Mesothelial cell of epicardium (in vitro differentiated cells): Measurements from ENCODE around the gene ELF2. TPM values are rescaled to one million over a fixed set of nuclear protein-coding genes. Genes with fewer than 3 reads are reported as not detected.
"Not testable (repeated sequence)": the region's sequence is repeated elsewhere in the genome, so short reads cannot be mapped to it uniquely, and the experiment has no call there.

Source experiments
- DNase-seq, 2 experiments: peaks; one replicate each; pipeline ENCODE4 v3.0.0; 2021; ENCODE audit warnings: low spot score in 2 of 2; ENCODE audit not compliant: unreplicated experiment in 2 of 2
- H3K27ac Mint-ChIP-seq: 2 replicates; pipeline ENCODE4 v1.8.0; 2021; ENCODE audit warnings: mixed read lengths
- H3K27me3 Mint-ChIP-seq: 2 replicates; pipeline ENCODE4 v1.8.0; 2021; ENCODE audit warnings: low read depth, mixed read lengths
- H3K36me3 Mint-ChIP-seq: 2 replicates; pipeline ENCODE4 v1.8.0; 2021; ENCODE audit warnings: mixed read lengths
- H3K4me1 Mint-ChIP-seq: 2 replicates; pipeline ENCODE4 v1.8.0; 2021; ENCODE audit warnings: mixed read lengths
- H3K4me3 Mint-ChIP-seq: 2 replicates; pipeline ENCODE4 v1.8.0; 2021; ENCODE audit warnings: mild to moderate bottlenecking, moderate library complexity, mixed read lengths
- H3K9me3 Mint-ChIP-seq: 2 replicates; pipeline ENCODE4 v1.8.0; 2021; ENCODE audit warnings: mixed read lengths
- CTCF ChIP-seq: fragments of 200-600 bp; sonication (generic); IDR thresholded peaks from one replicate; pipeline ENCODE4 v1.5.0; 2021; ENCODE audit warnings: antibody characterized with exemption; ENCODE audit not compliant: unreplicated experiment
- total RNA-seq: library from RNA; stranded (reverse); gene quantifications from 3 replicates; pipeline ENCODE4 v1.2.1, GENCODE V29; 2021

The ELF2 gene
- total RNA-seq, 1 donor from 2014 or later: 57.1 TPM

GRCh38 chr4:139207873-139208403, 30.9 kb upstream of the ELF2 start:
- no peaks in the 10 kb centered on the region for H3K27me3 Mint-ChIP-seq
- TF ChIP-seq CTCF: no peak
- no peaks in the 10 kb centered on the region for H3K4me1 Mint-ChIP-seq
- H3K27ac Mint-ChIP-seq: no peak overlapping the region
- H3K36me3 Mint-ChIP-seq: no peaks in the 10 kb centered on the region
- H3K4me3 Mint-ChIP-seq: no peak overlapping the region
- no peak for DNase-seq
- H3K9me3 Mint-ChIP-seq: no peaks in the 10 kb centered on the region

GRCh38 chr4:139207247-139207646, 30.2 kb upstream of the ELF2 start:
- no peak overlapping the region for H3K4me3 Mint-ChIP-seq
- H3K9me3 Mint-ChIP-seq: no peaks in the 10 kb centered on the region
- H3K27me3 Mint-ChIP-seq: no peaks in the 10 kb centered on the region
- H3K27ac Mint-ChIP-seq: no peak overlapping the region
- TF ChIP-seq CTCF: no peak
- H3K36me3 Mint-ChIP-seq: no peaks in the 10 kb centered on the region
- no peaks in the 10 kb centered on the region for H3K4me1 Mint-ChIP-seq
- no peak for DNase-seq

GRCh38 chr4:139202991-139203390, 26.0 kb upstream of the ELF2 start:
- Mint-ChIP-seq H3K4me1 (no peaks in the 10 kb centered on the region), H3K9me3 (no peaks in the 10 kb centered on the region), H3K27me3 (no peaks in the 10 kb centered on the region), H3K36me3 (no peaks in the 10 kb centered on the region), H3K27ac (no peak overlapping the region), H3K4me3 (no peak overlapping the region)
- DNase-seq: no peak
- TF ChIP-seq CTCF: no peak

- no peak for TF ChIP-seq CTCF
- Mint-ChIP-seq H3K4me3 (no peak overlapping the region), H3K27me3 (no peaks in the 10 kb centered on the region), H3K9me3 (peaks cover 11% of the 10 kb centered on the region), H3K36me3 (no peaks in the 10 kb centered on the region), H3K27ac (no peak overlapping the region), H3K4me1 (no peaks in the 10 kb centered on the region)
- DNase-seq: no peak
Observed at GRCh38 chr4:139200506-139200905, 23.5 kb upstream of the ELF2 start.

- Mint-ChIP-seq H3K4me1 (no peaks in the 10 kb centered on the region), H3K4me3 (no peak overlapping the region), H3K27ac (no peak overlapping the region), H3K27me3 (no peaks in the 10 kb centered on the region), H3K36me3 (no peaks in the 10 kb centered on the region), H3K9me3 (peaks cover 11% of the 10 kb centered on the region)
- no peak for TF ChIP-seq CTCF
- DNase-seq: no peak
Observed at GRCh38 chr4:139200102-139200501, 23.1 kb upstream of the ELF2 start.

- not testable (repeated sequence) for H3K27me3 Mint-ChIP-seq, H3K4me3 Mint-ChIP-seq, H3K36me3 Mint-ChIP-seq, DNase-seq, H3K4me1 Mint-ChIP-seq, H3K27ac Mint-ChIP-seq
- peaks cover 11% of the 10 kb centered on the region for H3K9me3 Mint-ChIP-seq
Observed at GRCh38 chr4:139197214-139197613, 20.2 kb upstream of the ELF2 start.
